ENCODE results near the gene GSX2. TPM values are rescaled to one million over a fixed set of nuclear protein-coding genes. Genes with fewer than 3 reads are reported as not detected.

The GSX2 gene
- total and polyA plus RNA-seq, 2 of the 8 experiments (the other 6 are each of a cell fraction or from before 2014, with no cell fraction given), result not detected

DNA sequence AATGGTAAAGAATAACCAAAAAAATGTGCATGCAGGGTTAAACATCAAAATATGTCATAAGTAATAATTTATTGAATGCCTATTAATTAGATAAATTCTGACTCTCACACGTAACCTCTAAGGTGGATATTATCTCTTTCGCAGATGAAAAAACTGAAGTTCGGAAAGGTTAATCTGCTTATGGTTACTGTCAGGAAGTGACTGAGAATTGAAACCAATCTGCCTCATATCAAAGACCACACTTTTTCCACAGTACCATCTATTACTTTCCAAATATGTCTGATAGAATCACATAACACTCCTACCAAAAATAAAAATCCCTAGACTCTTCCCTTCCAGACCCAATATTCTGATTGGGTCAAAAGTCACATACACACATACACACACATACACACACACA is 41.8 kb upstream of the GSX2 start (continued):
- TF ChIP-seq, protein P1, sequence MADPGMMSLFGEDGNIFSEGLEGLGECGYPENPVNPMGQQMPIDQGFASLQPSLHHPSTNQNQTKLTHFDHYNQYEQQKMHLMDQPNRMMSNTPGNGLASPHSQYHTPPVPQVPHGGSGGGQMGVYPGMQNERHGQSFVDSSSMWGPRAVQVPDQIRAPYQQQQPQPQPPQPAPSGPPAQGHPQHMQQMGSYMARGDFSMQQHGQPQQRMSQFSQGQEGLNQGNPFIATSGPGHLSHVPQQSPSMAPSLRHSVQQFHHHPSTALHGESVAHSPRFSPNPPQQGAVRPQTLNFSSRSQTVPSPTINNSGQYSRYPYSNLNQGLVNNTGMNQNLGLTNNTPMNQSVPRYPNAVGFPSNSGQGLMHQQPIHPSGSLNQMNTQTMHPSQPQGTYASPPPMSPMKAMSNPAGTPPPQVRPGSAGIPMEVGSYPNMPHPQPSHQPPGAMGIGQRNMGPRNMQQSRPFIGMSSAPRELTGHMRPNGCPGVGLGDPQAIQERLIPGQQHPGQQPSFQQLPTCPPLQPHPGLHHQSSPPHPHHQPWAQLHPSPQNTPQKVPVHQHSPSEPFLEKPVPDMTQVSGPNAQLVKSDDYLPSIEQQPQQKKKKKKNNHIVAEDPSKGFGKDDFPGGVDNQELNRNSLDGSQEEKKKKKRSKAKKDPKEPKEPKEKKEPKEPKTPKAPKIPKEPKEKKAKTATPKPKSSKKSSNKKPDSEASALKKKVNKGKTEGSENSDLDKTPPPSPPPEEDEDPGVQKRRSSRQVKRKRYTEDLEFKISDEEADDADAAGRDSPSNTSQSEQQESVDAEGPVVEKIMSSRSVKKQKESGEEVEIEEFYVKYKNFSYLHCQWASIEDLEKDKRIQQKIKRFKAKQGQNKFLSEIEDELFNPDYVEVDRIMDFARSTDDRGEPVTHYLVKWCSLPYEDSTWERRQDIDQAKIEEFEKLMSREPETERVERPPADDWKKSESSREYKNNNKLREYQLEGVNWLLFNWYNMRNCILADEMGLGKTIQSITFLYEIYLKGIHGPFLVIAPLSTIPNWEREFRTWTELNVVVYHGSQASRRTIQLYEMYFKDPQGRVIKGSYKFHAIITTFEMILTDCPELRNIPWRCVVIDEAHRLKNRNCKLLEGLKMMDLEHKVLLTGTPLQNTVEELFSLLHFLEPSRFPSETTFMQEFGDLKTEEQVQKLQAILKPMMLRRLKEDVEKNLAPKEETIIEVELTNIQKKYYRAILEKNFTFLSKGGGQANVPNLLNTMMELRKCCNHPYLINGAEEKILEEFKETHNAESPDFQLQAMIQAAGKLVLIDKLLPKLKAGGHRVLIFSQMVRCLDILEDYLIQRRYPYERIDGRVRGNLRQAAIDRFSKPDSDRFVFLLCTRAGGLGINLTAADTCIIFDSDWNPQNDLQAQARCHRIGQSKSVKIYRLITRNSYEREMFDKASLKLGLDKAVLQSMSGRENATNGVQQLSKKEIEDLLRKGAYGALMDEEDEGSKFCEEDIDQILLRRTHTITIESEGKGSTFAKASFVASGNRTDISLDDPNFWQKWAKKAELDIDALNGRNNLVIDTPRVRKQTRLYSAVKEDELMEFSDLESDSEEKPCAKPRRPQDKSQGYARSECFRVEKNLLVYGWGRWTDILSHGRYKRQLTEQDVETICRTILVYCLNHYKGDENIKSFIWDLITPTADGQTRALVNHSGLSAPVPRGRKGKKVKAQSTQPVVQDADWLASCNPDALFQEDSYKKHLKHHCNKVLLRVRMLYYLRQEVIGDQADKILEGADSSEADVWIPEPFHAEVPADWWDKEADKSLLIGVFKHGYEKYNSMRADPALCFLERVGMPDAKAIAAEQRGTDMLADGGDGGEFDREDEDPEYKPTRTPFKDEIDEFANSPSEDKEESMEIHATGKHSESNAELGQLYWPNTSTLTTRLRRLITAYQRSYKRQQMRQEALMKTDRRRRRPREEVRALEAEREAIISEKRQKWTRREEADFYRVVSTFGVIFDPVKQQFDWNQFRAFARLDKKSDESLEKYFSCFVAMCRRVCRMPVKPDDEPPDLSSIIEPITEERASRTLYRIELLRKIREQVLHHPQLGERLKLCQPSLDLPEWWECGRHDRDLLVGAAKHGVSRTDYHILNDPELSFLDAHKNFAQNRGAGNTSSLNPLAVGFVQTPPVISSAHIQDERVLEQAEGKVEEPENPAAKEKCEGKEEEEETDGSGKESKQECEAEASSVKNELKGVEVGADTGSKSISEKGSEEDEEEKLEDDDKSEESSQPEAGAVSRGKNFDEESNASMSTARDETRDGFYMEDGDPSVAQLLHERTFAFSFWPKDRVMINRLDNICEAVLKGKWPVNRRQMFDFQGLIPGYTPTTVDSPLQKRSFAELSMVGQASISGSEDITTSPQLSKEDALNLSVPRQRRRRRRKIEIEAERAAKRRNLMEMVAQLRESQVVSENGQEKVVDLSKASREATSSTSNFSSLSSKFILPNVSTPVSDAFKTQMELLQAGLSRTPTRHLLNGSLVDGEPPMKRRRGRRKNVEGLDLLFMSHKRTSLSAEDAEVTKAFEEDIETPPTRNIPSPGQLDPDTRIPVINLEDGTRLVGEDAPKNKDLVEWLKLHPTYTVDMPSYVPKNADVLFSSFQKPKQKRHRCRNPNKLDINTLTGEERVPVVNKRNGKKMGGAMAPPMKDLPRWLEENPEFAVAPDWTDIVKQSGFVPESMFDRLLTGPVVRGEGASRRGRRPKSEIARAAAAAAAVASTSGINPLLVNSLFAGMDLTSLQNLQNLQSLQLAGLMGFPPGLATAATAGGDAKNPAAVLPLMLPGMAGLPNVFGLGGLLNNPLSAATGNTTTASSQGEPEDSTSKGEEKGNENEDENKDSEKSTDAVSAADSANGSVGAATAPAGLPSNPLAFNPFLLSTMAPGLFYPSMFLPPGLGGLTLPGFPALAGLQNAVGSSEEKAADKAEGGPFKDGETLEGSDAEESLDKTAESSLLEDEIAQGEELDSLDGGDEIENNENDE (IDR thresholded peaks at IDR 0.05; ENCODE audit: insufficient replicate concordance, low read length), result no peak
- TF ChIP-seq HDAC6 (IDR thresholded peaks at IDR 0.05; ENCODE audit: low read depth, low read length), result no peak
- no peak for TF ChIP-seq TAF7 (optimal IDR thresholded peaks at IDR 0.05; ENCODE audit: borderline replicate concordance, low read depth, low read length)
- no peak for TF ChIP-seq CEBPB (IDR thresholded peaks at IDR 0.05; ENCODE audit: low read depth, low read length)
- no peak for TF ChIP-seq SAP30 (IDR thresholded peaks at IDR 0.05; ENCODE audit: insufficient read depth, insufficient replicate concordance, low read length)
- no peak for TF ChIP-seq SRF (IDR thresholded peaks at IDR 0.05; ENCODE audit: low read depth, low read length)
- TF ChIP-seq NRF1 (IDR thresholded peaks at IDR 0.05; ENCODE audit: low read depth, low read length), result no peak
- TF ChIP-seq MAFK (IDR thresholded peaks at IDR 0.05; ENCODE audit: low read depth, low read length), result no peak
- TF ChIP-seq JUN (IDR thresholded peaks at IDR 0.05; ENCODE audit: low read depth, low read length), result no peak
- TF ChIP-seq KDM1A (IDR thresholded peaks at IDR 0.05; ENCODE audit: borderline replicate concordance, low read length), result no peak
- no peak for TF ChIP-seq CBX8 (IDR thresholded peaks at IDR 0.05; ENCODE audit: borderline replicate concordance, low read depth, low read length)
- no peak for TF ChIP-seq RBBP5 (IDR thresholded peaks at IDR 0.05; ENCODE audit: borderline replicate concordance, low read depth, low read length)
- TF ChIP-seq ASH2L (IDR thresholded peaks at IDR 0.05; ENCODE audit: low read length), result no peak

Data from H1 (cell line).